Subcutaneous abdominal adipose tissue (tissue), 5 donors: ENCODE results near the gene OLA1.

Experiments
- H3K27ac ChIP-seq: one replicate; pipeline ENCODE4 v1.7.0; 2013; ENCODE audit warnings: low read depth, mild to moderate bottlenecking, inconsistent platforms, low read length, moderate library complexity
- H3K27me3 ChIP-seq, 5 donors: one replicate each; pipeline ENCODE4 v1.7.0; 2013; ENCODE audit warnings: low read length in 5 of 5, inconsistent platforms in 1 of 5; ENCODE audit not compliant: control insufficient read depth in 5 of 5, insufficient read depth in 4 of 5
- H3K36me3 ChIP-seq, 5 donors: one replicate each; pipeline ENCODE4 v1.7.0; 2013; ENCODE audit warnings: low read length in 5 of 5; ENCODE audit not compliant: control insufficient read depth in 5 of 5, insufficient read depth in 5 of 5
- H3K4me1 ChIP-seq, 5 donors: one replicate each; pipeline ENCODE4 v1.7.0; 2013; ENCODE audit warnings: low read length in 5 of 5, mild to moderate bottlenecking in 3 of 5, moderate library complexity in 1 of 5; ENCODE audit not compliant: control insufficient read depth in 5 of 5, insufficient read depth in 5 of 5
- H3K4me3 ChIP-seq, 5 donors: one replicate each; pipeline ENCODE4 v1.7.0; 2013; ENCODE audit warnings: low read length in 5 of 5, low read depth in 1 of 5
- H3K9ac ChIP-seq, 5 donors: one replicate each; pipeline ENCODE4 v1.7.0; 2013; ENCODE audit warnings: low read length in 5 of 5, mild to moderate bottlenecking in 4 of 5, moderate library complexity in 3 of 5
- H3K9me3 ChIP-seq, 5 donors: one replicate each; pipeline ENCODE4 v1.7.0; 2013; ENCODE audit warnings: low read length in 5 of 5; ENCODE audit not compliant: control insufficient read depth in 5 of 5
- donor health status: healthy.
- donor health status: healthy.
- donor health status: healthy.
- donor health status: healthy.
- donor health status: healthy.

The OLA1 gene

GRCh38 chr2:174036825-174037224, 211.5 kb downstream of the OLA1 start:
- peaks cover 6 to 42% (median 38%) of the 10 kb centered on the region in 5 donors for H3K4me1 ChIP-seq
- peak overlapping the region; percentile 43 for H3K27ac ChIP-seq
- H3K9ac ChIP-seq = peak overlapping the region in 2 of 5 donors; percentile 4 to 54
- H3K27me3 ChIP-seq = no peaks in the 10 kb centered on the region
- H3K4me3 ChIP-seq = peak overlapping the region in 1 of 5 donors; percentile 55
- H3K36me3 ChIP-seq = no peaks in the 10 kb centered on the region
- H3K9me3 ChIP-seq = no peaks in the 10 kb centered on the region

GRCh38 chr2:174035981-174036742, 212.2 kb downstream of the OLA1 start:
- Histone ChIP-seq H3K9ac (peak overlapping the region in 4 of 5 donors; percentile 4 to 46 (median 20)), H3K9me3 (no peaks in the 10 kb centered on the region), H3K36me3 (no peaks in the 10 kb centered on the region), H3K4me3 (peak overlapping the region; percentile 36 to 55 (median 41)), H3K4me1 (peaks cover 6 to 46% (median 38%) of the 10 kb centered on the region in 5 donors), H3K27ac (peak overlapping the region; percentile 43), H3K27me3 (no peaks in the 10 kb centered on the region)

GRCh38 chr2:174035117-174035635, 213.2 kb downstream of the OLA1 start:
- H3K4me1 ChIP-seq = peaks cover 6 to 45% (median 35%) of the 10 kb centered on the region in 5 donors
- H3K36me3 ChIP-seq = no peaks in the 10 kb centered on the region
- H3K27me3 ChIP-seq = no peaks in the 10 kb centered on the region
- no peak overlapping the region for H3K9ac ChIP-seq
- peak overlapping the region; percentile 43 for H3K27ac ChIP-seq
- no peaks in the 10 kb centered on the region for H3K9me3 ChIP-seq
- H3K4me3 ChIP-seq = no peak overlapping the region

GRCh38 chr2:174033163-174033550, 215.2 kb downstream of the OLA1 start:
- Histone ChIP-seq H3K9ac (no peak overlapping the region), H3K4me1 (peaks cover 0 to 32% (median 27%) of the 10 kb centered on the region in 5 donors), H3K36me3 (no peaks in the 10 kb centered on the region), H3K4me3 (no peak overlapping the region), H3K27ac (no peak overlapping the region), H3K27me3 (no peaks in the 10 kb centered on the region), H3K9me3 (no peaks in the 10 kb centered on the region)

GRCh38 chr2:174031226-174031625, 217.1 kb downstream of the OLA1 start:
- Histone ChIP-seq H3K36me3 (no peaks in the 10 kb centered on the region), H3K4me1 (peaks cover 0 to 22% (median 20%) of the 10 kb centered on the region in 5 donors), H3K27me3 (no peaks in the 10 kb centered on the region), H3K9me3 (no peaks in the 10 kb centered on the region), H3K4me3 (no peak overlapping the region), H3K27ac (no peak overlapping the region), H3K9ac (no peak overlapping the region)

- H3K27me3 ChIP-seq = no peaks in the 10 kb centered on the region
- peaks cover 5 to 35% (median 28%) of the 10 kb centered on the region in 5 donors for H3K4me1 ChIP-seq
- H3K9ac ChIP-seq = no peak overlapping the region
- no peaks in the 10 kb centered on the region for H3K36me3 ChIP-seq
- no peak overlapping the region for H3K4me3 ChIP-seq
- no peak overlapping the region for H3K27ac ChIP-seq
- no peaks in the 10 kb centered on the region for H3K9me3 ChIP-seq
Observed at GRCh38 chr2:174028935-174029334, 219.4 kb downstream of the OLA1 start.

- no peaks in the 10 kb centered on the region for H3K36me3 ChIP-seq
- peaks cover 8 to 44% (median 37%) of the 10 kb centered on the region in 5 donors for H3K4me1 ChIP-seq
- no peak overlapping the region for H3K4me3 ChIP-seq
- H3K27me3 ChIP-seq = no peaks in the 10 kb centered on the region
- no peaks in the 10 kb centered on the region for H3K9me3 ChIP-seq
- no peak overlapping the region for H3K27ac ChIP-seq
- no peak overlapping the region for H3K9ac ChIP-seq
Observed at GRCh38 chr2:174027956-174028355, 220.4 kb downstream of the OLA1 start.

GRCh38 chr2:174026122-174026845, 222.0 kb downstream of the OLA1 start:
- Histone ChIP-seq H3K27ac (peak overlapping the region; percentile 91), H3K27me3 (no peaks in the 10 kb centered on the region), H3K4me1 (peaks cover 8 to 47% (median 37%) of the 10 kb centered on the region in 5 donors), H3K36me3 (no peaks in the 10 kb centered on the region), H3K9me3 (no peaks in the 10 kb centered on the region), H3K9ac (peak overlapping the region in 1 of 5 donors; percentile 15), H3K4me3 (peak overlapping the region in 1 of 5 donors; percentile 40)

GRCh38 chr2:174025271-174026121, 222.8 kb downstream of the OLA1 start:
- H3K9ac ChIP-seq = peak overlapping the region in 4 of 5 donors; percentile 15 to 71 (median 50)
- H3K9me3 ChIP-seq = no peaks in the 10 kb centered on the region
- peak overlapping the region in 4 of 5 donors; percentile 40 to 53 (median 44) for H3K4me3 ChIP-seq
- no peaks in the 10 kb centered on the region for H3K27me3 ChIP-seq
- H3K4me1 ChIP-seq = peaks cover 8 to 52% (median 37%) of the 10 kb centered on the region in 5 donors
- no peaks in the 10 kb centered on the region for H3K36me3 ChIP-seq
- peak overlapping the region; percentile 91 for H3K27ac ChIP-seq
